Measurements from ENCODE around the gene TSGA10.
"Not testable (repeated sequence)": the region's sequence is repeated elsewhere in the genome, so short reads cannot be mapped to it uniquely, and the experiment has no call there.

The TSGA10 gene

DNA sequence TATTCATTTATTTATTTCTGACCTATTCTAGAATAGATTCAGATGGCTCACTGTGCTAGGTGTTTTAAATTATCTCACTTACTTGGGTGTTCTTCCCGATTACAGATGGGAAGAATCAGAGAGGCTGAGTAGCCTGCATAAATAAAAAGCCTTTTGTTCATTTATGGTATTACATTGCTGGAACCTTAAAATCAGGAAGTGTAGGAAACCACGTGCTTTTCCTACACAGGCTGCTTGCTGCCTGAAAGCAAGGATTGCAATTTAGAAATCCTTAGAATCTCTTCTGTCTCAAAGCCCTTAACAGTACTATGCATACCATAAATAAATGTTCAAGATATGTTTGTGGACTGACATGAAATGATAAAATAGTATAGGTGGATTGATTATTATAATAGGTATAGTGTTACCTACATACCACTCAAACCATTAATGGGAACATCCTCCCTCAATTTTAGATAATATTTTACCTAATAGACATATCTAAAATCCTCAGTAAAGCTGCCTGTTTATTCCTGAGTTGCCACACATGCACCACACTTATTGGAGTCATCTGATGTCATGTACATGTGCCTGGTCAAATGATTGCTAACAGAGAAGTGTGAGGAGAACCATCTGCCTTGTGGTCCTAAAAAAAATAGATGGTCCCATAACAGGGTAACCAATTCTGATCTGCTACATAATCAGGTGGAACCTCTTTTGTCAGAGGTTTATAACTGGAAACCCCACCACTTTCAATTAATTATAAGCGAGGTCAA lies 86.7 kb downstream of the TSGA10 start:
- no peak for DNase-seq (ENCODE audit: low read depth)

DNA sequence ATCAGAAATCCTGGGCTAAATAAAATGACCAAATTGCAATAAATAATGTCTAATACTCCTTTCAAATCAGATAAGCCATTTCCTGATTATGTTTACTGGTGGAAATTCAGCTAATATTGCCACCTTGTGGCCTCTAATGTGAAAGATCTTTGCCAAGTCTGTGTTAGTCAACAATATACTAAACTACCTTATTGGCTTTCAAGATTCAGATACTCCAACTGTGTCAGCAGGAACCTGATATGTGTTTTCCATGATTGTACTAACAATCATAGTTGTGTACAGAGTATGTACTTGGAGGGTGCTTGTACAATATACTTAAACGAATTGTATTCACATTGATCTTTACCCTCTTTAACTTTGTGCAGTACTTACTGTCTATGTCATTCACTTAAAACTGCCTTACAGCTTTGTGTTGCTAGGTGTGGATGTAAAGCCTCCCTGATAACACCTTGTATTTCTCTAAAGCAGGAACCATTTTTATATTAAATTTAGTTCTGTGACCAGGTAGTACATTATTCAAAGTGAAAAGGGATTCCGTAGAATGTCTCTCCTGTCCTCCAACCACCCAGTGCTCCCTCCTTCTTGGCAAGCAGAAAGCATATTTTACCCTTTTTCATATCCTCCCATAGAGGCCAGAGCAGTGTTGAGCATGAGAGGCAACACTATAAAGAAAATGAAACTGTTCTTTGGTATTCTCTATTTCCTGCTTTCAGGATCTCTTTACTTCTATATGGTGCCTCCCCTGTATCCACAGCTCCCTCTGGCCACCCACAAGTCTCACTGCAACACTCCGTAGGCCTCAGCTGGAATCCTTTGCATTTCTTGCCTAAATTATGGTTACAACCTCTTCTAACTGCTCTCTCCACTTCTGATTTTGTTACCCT lies 88.4 kb downstream of the TSGA10 start:
- DNase-seq (ENCODE audit: low read depth): no peak

DNA sequence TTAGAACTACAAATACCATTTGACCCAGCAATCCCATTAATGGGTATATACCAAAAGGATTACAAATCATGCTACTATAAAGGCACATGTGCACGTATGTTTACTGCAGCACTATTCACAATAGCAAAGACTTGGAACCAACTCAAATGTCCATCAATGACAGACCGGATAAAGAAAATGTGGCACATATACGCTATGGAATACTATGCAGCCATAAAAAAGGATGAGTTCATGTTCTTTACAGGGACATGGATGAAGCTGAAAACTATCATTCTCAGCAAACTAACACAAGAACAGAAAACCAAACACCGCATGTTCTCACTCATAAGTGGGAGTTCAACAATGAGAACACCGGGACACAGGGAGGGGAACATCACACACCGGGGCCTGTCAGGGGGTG lies 105.6 kb downstream of the TSGA10 start:
- not testable (repeated sequence) for DNase-seq (ENCODE audit: low read depth)

DNA sequence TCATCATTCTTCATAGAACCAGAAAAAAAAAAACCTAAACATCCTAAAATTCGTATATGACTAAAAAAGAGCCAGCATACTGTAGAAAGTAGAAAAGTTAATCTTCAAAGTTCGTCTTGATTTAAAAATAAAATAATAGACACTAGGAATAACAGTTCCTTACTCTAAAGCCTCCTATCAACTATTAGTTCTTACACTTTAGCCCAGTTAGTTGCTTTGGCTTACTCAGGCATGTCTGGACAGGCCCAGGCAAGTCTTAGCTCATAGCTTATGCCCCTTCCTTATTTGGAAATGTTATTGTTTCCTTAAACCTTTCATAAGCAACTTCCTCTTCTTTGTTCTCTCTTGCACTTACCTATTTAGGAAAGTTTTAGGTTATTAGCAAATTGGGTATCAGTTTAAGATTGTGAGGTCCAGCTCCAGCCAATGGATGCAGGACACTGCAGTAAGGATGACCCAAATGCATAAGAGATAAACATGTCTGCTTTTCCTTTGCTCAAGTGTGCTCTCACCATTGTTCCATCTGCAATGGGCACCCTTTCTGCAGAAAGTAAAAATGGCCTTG lies 113.9 kb downstream of the TSGA10 start:
- not testable (repeated sequence) for DNase-seq (ENCODE audit: low read depth)

DNA sequence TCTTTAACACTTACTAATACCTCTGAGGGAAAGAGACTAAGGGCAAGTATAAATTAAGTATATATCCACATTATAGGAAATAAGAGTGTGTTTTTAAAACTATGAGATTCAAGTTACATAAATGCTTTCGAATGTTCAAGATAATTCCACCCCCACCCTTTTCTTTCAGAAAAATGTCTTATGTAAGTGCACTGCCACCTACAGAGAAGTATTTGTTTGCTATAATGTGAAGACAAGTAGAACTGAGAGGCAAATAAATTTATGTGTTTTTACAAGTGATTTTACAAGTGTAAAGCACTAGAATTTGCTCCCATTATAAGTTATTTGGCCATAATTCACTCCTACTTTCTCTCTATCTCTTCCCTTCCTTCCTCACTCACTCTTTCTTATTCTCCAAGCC lies 118.8 kb downstream of the TSGA10 start:
- DNase-seq (ENCODE audit: low read depth): no peak

DNA sequence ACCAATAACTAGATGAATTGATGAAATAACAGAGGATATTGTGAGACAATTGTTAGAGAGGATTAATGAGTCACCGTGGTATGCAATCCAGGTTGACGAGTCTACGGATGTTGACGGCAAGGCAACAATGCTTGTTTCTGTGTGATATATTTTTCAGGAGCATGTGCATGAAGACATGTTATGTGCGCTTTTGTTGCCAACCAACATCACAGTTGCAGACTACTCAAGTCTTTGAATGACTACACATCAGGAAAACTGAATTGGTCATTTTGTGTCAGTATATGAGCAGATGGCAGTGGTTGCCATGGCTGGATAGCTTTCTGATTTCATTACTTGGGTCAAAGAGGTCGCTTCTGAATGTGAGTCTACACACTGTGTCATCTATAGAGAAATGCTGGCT lies 122.0 kb downstream of the TSGA10 start:
- DNase-seq (ENCODE audit: low read depth): no peak

DNA sequence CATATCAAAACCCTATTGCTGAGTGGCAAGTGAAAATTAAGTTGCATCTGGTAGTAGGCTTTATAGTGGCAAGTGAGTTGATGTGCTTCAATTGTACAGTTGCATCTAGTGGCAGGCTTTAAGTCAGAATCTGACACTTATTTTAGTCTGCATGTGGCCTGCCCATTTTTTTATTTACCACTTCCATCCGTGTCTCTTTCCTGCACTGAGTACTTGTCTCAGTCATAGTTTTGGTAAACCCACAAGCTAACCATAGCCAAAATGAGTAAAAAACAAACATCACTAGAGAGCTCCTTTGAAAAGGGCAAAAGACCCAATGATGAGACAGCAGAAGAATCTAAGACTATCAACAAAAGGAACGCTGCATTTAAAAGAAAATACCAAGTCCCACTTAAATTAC lies 122.7 kb downstream of the TSGA10 start:
- DNase-seq (ENCODE audit: low read depth): no peak

DNA sequence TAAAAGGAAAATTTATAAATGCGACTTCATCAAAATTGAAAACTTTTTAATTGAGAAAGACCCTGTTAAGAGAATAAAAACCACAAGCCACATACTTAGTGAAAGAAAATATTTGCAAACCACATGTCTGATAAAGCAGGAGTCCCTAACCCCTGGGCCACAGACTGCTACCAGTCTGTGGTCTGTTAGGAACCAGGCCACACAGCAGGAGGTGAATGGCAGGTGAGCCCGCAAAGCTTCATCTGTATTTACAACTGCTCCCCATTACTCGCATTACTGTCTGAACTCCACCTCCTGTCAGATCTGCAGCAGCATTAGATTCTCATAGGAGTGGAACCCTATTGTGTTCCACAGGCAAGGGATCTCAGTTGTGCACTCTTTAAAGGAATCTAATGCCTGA lies 123.3 kb downstream of the TSGA10 start:
- no peak for DNase-seq (ENCODE audit: low read depth)

DNA sequence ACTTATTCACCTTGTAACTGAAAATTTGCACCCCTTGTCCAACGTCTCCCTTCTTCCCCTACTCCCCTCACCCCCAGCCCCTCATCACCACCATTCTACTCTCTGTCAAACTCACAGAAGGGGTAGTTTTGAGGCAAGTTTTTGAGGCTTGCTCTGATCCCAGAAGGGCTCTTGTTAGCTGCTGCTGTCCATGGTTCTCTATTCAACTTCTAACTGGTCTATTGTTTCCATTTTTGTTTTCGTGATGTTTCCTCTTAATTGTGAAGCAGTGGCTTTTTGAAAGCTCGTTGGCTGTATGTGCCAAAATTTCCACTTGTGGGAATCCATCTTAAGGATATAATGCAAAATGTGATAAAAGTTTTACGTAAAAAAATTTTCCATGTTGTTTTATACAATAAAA lies 126.2 kb downstream of the TSGA10 start:
- no peak for DNase-seq (ENCODE audit: low read depth)

DNA sequence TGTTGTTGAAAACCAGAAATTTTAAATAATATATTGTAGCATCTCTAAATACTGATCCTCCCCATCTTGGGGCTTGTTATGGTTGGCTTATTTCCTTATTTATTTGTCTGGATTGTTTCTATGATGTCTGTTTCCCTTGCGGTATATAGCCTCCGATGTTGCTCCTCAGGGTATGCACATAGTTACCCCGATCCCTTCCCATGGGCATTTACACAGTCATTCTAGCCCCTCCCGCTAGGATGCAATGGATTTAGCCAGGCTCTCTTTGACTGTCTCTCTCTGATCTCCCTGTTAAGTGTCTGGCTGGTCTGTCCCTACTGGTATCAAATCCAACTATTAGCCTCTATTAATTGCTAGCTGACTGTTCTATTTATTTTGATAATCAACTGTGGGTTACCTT lies 126.9 kb downstream of the TSGA10 start:
- DNase-seq (ENCODE audit: low read depth): no peak

DNA sequence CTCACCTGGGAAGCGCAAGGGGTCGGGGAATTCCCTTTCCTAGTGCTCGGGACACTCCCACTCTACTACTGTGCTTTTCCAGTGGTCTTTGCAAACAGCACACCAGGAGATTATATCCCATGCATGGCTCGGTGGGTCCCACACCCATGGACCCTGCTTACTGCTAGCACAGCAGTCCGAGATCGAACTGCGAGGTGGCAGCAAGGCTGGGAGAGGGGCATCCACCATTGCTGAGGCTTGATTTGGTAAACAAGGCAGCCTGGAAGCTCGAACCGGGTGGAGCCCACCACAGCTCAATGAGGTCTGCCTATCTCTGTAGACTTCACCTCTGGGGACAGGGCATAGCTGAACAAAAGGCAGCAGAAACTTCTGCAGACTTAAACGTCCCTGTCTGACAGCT lies 154.0 kb downstream of the TSGA10 start:
- no peak for DNase-seq (ENCODE audit: low read depth)

DNA sequence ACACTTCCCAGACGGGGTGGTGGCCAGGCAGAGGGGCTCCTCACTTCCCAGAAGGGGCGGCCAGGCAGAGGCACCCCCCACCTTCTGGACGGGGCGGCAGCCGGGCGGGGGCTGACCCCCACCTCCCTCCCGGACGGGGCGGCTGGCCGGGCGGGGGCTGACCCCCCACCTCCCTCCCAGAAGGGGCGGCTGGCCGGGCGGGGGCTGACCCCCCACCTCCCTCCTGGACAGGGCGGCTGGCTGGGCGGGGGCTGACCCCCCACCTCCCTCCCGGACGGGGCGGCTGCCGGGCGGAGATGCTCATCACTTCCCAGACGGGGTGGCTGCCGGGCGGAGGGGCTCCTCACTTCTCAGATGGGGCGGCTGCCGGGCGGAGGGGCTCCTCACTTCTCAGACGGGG lies 166.0 kb downstream of the TSGA10 start:
- DNase-seq (ENCODE audit: low read depth): not testable (repeated sequence)

DNA sequence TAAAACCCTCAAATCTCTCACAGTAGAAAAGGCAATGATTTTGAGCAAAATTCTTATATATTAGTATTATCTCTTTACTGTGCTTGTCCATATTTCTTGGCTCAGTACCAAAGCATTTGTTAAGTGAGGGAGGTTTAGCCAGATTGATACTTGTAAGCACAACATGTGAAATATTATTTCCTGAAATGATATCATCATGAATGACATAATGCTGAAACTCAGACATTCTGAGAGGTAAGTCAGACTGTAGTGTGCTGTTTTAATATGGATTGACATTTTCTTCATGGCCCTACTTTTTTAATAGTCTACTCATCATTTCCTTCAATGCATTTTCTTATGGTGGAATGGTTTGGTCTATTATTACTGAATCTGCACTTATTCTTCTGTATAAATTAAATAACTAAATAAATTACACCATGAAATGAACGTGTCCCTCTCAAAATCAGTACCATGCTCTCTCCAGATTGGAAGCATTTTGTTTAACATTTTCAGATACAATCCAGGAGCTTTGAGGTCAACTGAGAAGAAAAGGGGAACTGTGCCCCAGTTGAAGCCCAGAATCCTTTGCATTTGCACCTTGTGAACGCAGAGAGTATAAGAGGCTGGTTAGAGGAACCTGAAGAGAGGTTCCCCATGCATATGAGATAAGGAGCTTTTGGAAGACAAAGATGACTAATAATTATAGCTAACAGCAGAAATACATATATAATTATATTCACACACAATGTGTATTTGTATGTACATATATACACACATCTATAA lies 168.7 kb downstream of the TSGA10 start:
- DNase-seq (ENCODE audit: low read depth): no peak

DNA sequence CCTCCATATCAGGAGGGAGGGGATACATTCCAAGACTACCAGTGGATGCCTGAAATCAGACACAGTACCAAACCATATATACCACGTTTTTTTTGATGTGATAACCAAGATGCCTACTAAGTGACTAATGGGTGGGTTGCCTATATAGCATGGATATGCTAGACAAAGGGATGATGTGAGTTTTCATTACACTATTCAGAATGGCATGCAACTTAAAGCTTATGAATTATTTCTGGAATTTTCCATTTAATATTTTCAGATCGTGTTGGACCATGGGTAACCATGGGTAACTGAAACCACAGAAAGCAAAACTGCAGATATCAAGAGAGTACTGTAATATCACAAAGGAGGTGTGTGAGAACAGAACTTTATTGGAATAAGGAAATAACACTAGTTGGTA lies 179.1 kb downstream of the TSGA10 start:
- DNase-seq (ENCODE audit: low read depth): no peak

DNA sequence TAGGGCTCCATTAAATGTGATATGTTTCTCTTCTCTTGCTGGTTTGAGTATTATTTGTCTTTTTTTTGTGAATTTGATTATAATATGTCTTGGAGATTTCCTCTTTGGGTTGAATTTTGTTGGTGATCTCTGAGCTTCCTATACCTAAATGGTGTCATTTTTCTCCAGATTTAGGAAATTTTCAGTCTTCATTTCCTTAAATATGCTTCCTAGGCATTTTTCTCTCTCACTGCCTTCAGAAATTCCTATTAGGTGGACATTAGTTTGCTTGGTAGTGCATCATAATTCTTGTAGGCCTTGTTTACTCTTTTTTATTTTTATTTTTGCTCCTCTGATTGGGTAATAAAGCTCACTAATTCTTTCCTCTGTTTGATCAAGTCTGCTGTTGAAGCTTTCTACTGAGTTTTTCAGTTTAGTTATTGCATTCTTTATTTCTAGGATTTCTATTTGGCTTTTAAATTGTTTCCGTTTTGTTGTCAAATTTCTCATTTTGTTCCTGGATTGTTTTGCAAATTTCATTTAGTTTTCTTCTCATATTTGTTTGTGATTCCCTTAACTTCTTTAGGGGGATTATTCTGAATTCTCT lies 182.1 kb downstream of the TSGA10 start:
- no peak for DNase-seq (ENCODE audit: low read depth)

DNA sequence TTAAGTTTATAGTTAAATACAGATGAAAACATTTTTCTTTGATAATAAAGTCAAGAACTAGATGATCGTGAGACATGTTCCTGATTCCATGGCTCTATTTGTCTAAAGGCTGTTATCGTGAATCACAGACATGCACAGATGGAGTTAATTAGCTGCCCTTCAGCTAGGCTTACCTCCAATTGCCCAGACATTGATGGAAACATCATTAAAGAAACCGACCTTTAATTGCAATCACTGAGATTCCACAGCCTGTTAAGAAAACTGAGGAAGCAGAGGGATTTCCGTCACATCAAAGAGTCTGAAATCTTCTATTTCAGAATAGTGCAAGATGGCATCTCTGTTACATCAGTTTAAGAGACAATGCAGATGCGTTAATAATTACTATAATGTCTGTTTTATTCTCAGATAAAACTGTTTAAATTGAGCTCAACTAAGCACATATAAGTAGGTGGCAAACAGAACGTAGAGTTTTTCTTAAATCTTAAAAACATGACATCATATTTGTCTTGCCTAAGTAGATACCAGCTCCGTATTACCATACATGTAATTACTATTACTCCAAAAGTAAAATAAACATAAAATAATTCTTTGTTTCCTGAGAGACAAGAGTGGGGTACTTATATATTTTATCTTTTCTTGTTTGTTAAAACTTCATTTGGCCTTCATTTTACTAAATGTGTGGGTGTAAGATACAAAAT lies 194.8 kb downstream of the TSGA10 start:
- no peak for DNase-seq (ENCODE audit: low read depth)

DNA sequence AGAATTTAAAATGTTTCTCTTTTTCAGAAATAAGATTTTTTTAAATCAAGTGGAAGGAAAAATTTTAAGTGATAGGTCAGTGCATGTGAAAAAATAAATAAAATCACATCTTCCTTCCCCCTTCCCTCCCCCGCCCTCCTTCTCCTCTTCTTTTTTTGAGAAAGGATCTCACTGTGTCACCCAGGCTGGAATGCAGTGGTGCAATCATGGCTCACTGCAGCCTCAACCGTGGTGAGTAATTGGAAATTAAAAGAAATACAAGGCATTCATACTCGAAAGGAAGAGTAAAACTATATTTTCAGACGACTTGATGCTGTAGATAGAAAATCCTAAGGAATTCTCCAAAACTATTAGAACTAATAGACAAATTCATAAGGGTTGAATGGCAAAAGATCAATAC lies 201.8 kb downstream of the TSGA10 start:
- no peak for DNase-seq (ENCODE audit: low read depth)

DNA sequence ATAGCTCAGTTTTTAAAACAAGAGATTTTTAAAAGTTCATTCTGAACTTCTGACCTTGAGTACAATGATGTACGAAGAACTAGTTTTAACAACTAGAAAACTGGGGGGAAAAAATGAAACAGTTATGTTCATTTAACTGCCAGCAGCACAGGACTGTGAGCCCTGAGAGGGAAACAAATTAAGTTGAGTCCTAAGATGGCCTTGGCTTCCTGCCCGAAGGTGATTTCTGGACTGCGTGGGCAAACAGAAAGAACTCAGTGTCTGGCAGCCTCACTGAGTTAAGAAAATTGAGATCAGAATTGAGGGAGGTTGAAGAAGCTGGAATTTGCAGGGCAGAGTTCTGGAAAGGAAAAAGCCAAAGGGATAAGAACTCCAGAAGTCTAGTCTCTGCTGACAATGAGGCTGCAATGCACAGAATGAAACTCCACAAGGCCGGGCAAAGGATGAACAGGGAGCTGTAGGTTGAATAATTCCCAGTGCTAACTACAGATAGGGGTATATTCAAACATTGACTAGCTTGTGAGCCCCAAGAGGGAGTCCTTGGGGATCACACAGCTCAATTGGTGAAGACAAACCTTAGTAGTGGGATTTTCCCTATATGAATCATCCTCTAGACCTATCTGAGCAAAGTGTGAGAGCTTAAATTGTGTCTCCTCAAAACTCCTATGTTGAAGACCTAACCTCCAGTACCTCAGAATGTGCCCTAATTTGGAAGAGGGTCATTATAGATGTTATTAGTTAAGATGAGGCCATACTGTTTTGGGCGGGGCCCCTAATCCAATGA lies 205.6 kb downstream of the TSGA10 start:
- no peak for DNase-seq (ENCODE audit: low read depth)

DNA sequence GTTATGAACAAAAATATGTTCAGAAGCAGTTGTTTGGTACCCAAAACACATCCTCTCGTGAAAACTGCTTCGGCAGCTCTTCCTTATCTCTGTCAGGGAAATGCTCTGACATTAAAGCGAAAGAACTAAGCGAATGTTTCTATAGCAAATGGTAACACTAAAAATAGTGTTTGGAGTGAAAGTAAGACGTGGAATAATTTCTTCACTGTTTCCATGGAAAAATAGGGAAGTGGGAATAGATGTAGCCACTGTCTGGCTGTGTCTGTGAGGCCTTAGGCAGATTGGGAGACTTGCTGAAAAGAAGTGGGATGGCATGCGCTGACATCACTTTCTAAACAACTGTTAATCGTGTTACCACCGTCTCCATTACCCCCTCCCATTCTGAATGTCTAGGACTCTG lies 207.2 kb downstream of the TSGA10 start:
- no peak for DNase-seq (ENCODE audit: low read depth)
